GM12892 (cell line): ENCODE measurements around the gene VAMP2.

ENCODE experiments used
- DNase-seq: peaks from one replicate; pipeline ENCODE4 v3.0.0; 2011; ENCODE audit not compliant: insufficient read length
- FAIRE-seq: peaks from 2 replicates; lab custom pipeline; 2011; peaks lifted over from hg19 to GRCh38; lab: Jason Lieb, UNC
- POLR2A ChIP-seq: IDR thresholded peaks from 2 replicates; pipeline ENCODE4 v1.6.1; 2011; ENCODE audit warnings: low read depth, low read length, control low read depth
- POLR2AphosphoS5 ChIP-seq: IDR thresholded peaks from 2 replicates; pipeline ENCODE4 v1.6.1; 2011; ENCODE audit warnings: low read depth, low read length, control low read depth
- TAF1 ChIP-seq: IDR thresholded peaks from 2 replicates; pipeline ENCODE4 v1.6.1; 2011; ENCODE audit warnings: low read depth, mild to moderate bottlenecking, control low read depth, low read length, borderline replicate concordance

Gene VAMP2

DNA sequence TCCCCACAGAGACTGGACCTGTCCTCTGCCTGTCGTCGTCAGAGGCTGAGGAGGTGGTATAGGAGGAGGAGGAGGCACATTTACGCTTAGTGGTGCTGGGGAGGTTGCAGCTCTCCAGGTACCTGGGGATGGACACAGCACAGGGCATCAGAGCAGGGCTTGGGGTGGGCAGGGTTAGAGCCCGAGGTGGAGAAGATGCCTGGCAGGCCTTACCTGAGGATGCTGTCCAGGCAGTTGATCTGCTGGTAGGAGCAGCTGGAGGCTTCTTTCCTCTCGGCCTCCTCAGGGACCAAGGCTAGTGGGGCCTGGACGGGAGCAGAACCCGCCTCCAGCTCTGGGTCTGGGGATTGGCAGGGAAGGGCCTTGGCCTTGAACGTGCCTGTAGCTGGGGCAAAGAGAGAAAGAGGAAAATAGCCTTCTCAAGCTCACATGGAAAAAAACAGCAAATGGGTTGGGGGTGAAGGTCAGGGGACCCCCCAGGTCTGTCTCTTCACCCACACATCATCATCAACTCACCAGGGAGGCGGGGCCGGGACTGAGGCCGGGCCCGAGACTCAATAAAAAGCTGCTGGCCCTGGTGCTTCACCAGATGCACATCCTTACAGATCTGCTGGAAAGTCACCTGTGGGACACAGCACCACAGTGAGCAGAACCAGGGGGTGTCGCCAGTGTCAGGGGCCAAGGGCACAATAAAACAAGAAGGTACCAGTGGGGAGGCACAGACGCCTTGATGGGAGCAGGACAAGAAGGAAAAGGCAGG, 16.2 kb downstream of the VAMP2 start:
- TF ChIP-seq POLR2A (no peak), TAF1 (no peak), POLR2AphosphoS5 (no peak)
- DNase-seq = no peak
- no peak for FAIRE-seq

DNA sequence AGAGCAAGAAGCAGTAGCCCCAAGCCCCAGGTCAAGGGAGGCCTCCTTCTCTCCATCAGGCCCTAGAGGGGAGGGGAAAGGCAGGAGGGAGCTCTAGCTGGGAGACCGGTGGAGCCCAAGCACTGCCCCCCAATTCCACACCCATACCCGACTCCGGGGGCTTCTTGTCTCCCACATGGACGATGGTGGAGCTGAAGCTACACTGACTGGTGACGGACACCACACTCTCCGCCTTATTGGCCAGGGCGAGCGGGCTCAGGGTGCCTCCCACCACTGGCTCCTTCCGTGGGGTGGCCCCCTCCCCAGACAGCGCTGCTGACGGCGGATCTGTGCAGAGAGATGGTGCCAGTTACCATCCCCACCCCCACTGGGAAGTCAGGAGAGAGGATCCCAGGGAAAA, 16.9 kb downstream of the VAMP2 start:
- TF ChIP-seq POLR2A (no peak), TAF1 (no peak), POLR2AphosphoS5 (no peak)
- DNase-seq (no peak), FAIRE-seq (no peak)

DNA sequence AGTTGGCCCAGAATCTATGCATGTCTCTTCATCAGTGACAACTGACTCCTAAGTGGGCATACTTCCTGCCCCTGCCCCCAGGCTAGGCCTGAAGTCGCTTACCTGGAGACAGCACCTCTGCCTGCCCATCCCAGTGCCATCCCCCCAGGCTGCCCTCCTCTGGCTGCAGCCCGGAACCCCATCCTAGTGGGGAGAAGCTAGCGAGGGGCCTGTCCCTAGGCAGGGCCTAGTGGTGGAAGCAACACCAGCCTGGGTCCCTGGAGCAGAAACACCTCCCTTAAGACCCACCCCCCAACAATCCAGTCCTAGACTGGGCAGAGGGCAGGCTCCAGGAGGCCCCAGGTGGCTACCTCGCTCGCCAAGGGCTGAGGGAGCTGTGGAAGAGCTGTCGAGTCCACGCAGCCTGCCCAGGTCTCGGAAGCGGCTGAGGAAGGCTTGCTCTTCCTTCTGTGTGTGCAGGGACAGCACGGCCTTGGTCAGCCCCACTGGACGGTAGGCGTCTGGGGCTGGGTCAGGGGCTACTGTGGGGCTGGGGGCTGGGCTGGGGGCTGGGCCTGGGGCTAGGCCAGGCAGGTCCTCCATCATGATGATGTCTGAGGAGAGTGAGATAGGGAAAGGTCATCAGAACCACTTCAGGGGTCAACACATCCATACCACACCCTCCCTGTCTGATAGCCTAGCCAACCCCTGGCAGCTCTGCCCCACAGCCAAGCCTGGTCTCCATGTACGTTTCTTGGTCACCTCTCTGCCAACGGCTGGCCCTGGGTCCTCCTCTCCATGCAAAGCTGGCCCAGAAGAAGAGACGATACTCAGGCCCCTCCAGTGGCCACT, 18.1 kb downstream of the VAMP2 start:
- DNase-seq (no peak), FAIRE-seq (no peak)
- TF ChIP-seq TAF1 = no peak

DNA sequence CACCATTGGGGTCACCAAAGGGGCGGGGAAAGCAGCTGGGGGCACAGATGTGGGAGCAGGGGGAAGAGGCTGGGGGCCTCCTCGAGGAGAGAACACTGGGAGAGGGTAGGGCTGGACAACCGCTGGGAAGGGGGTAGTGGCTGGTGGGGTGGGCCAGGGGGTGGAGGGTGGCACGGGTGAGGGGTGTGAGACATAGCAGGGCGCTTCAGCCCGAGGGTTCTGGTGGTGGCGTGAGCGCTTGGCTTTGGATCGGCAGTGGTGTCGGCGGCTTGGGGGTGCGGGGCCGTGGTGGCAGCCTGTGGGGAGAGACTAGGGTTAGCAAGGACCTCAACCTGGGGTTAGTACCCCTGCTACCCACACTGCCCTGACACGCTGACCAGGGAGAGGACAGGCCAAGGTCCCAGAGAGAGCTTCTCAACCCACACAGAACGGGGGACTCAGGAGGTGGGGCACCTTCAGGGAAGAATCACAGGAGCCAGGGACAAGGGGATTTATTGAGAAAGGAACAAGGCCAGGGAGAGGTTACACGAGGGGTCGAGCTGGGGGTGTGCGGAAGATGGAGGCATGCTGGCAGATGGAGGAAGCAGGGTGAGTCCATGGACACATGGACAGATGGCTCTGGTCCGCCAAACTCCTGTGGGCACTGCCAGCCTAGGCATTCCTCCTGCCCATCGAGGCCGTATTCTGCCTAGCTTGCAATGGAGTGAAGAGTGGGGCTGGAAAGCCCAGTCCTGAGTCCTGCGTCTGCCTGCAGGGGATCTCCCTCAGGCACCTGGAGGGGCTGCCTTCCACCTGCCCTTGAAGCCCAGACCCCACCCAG, 19.0 kb downstream of the VAMP2 start:
- no peak for DNase-seq
- TF ChIP-seq TAF1 = no peak
- FAIRE-seq = no peak

DNA sequence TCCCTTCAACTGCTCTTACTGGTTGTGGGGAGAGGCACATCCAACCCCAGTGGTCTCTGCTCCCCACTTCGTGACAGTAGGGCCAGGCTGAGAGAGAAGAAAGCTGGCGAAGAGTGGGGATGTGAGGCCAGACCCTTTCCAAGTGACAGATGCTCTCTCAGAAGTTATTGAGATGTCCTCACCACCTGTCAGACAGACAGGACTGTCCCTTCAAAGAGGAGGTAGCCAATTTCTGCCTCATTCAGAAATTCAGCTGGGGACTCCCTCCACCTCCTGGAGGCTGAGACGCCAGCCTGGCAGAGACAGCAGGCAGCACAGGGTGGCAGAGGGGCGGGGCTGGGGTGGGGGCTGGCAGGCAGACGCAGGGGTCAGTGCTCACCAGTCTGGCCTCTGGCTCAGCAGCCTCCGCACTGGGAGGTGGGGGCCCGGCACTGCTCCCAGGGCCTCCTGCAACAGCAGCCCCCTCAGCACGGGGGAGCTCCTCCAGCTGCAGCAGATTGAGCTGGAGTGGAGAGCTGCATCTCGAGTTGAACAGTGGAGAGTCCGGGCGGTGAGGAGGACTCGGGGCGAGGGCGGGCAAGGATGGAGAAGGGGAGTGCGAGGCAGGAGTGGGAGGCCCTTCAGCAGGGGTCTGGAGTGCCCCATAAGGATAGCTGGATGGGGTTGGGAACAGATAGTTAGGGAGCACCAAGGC, 19.7 kb downstream of the VAMP2 start:
- FAIRE-seq (no peak), DNase-seq (no peak)
- TF ChIP-seq POLR2AphosphoS5 = no peak
- no peak for TF ChIP-seq POLR2A
- TF ChIP-seq TAF1 = no peak

DNA sequence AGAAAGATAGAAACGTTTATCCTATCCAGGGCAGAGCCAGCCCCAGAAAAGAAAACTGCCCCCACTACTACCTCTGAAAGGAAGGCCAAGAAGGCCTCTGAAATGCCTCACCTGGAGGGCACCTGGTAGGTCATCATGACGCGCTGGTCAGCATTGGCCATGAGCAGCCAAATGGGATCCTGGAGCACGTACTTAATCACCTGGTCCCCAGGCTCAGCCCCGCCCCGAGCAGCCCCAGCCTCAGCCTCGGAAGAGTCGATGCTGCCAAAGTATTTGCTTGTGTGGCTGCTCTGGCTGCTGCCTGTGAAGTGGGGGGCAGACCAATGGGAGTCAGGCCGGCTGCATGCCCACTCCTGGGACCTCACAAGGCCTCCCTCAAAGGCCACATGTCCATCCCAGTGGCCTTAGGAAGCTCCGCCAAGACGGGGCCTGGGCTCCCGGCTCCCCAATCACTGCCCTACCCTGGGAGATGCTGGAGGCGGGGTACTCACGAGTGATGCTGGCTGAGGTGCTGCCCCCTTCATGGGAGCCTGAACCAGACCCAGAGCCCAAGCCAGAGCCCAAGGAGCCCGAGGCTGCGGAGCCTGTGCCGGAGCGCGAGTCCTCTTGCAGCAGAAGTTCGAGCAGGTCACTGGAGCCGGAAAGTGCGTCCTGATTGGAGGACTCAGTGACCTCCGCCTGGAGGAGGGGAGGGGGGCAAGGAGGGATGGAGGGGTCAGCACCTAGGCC, 20.4 kb downstream of the VAMP2 start:
- DNase-seq = no peak
- no peak for FAIRE-seq
- TF ChIP-seq TAF1 = no peak
- TF ChIP-seq POLR2AphosphoS5 = no peak; the same call in 1 of the 2 replicates
- no peak for TF ChIP-seq POLR2A

DNA sequence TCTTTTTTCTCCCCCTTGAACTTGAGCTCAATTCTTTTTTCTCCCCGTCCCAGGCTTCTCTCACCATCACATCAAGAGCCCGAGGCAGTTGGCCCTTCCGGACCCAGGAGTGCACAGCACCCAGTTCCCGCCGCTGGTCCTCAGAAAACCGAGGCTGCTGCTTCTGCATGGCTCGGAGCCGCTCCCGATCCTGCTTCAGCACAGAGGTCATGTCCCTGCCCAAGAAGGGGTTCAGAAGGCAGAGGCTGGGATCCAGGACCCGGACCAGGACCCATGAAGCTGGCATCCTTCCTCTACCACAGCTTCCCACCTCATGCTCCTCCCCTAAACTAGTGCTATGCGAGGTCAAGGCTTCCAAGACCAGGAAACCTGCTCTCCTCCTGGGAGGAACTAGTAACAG, 21.0 kb downstream of the VAMP2 start:
- FAIRE-seq (no peak), DNase-seq (no peak)

DNA sequence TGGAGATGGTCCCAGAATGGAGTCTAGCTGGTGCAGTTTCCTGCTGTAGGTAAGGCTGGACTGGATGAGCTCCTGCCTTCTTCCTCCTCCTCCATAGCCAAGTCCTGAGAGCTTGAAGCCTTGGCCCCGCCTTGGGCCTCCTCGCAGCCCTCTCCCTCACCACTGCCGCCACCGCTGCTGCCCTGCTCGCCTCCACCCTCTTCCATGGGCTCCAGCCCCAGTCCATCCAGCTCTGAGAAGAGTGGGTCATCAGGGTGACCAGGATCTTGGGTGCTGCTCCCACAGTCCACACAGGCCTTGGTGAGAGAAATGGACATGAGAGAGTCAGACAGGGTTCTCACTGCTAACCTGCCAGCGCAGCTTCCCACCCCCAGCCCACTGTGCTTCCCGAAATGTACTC, 21.7 kb downstream of the VAMP2 start:
- TF ChIP-seq TAF1 = no peak
- TF ChIP-seq POLR2A = no peak
- TF ChIP-seq POLR2AphosphoS5 = no peak
- FAIRE-seq = no peak
- DNase-seq = no peak

More for the DNA sequence above, 21.0 kb downstream of the VAMP2 start:
- TF ChIP-seq POLR2AphosphoS5 (no peak; the same call in 1 of the 2 replicates), POLR2A (no peak), TAF1 (no peak)

DNA sequence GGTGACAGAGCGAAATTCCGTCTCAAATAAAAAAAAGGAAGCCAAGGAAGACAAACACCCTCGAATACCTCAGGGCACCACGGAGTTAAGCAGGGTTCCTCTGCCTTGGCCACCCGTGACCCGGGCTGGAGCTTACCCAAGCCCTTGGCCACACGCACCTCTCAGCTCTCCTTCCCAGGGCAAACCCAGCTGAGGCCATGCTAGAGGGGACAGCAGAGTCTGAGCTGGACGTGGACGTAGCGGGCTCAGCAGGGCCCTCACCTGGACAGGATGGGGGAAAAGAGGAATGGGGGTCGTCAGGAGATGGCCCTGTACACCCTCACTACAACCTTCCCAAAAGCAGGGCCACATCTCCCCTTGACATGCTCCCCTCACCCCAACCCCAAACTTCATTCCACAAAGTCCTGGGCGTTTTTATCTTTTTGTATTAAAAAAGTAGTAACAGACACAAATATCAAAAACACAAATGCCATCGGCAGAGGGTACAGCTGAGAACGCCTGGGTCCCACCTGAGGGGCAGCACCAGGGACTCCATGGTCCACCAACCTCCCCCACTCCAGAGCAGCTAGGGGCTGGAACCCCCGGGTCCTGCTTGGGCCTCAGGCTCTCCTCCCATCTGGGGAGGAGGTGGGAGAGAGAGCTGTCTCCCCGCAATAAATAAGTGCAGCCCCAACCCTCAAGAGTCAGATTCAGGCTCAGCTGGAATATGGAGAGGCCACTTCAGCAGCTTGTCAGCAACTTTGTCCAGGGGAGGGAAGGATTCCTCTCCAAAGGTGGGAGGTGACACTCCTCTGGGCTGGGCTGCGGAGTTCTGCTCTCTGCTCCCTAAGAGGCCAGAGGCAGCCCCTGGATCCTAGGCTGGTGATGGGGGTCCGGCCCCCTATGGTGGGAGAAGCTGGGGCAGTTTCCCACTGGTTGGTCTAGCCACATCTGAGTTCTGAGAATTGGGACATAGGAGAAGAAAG, 22.4 kb downstream of the VAMP2 start:
- TF ChIP-seq POLR2AphosphoS5 (no peak), POLR2A (no peak), TAF1 (no peak)
- DNase-seq (no peak), FAIRE-seq (no peak)
